ENCODE results near the gene ZFYVE1.

GRCh38 chr14:73022051-73022450 lies 4.9 kb downstream of the ZFYVE1 start:
- no peak for TF ChIP-seq CTCF (IDR thresholded peaks at IDR 0.05; ENCODE audit: low read depth, low read length)
- no peak for TF ChIP-seq EZH2phosphoT487 (IDR thresholded peaks at IDR 0.05; ENCODE audit: low read depth)
